Activated CD8-positive, alpha-beta T cell treated with anti-CD3 and anti-CD28 coated beads for 36 hours (primary cell): ENCODE data around the gene UGT1A7. TPM values are rescaled to one million over a fixed set of nuclear protein-coding genes. Genes with fewer than 3 reads are reported as not detected.
"Not testable (repeated sequence)": the region's sequence is repeated elsewhere in the genome, so short reads cannot be mapped to it uniquely, and the experiment has no call there.

Experiments used
- ATAC-seq: fragments of 200-7000 bp; cut with Tn5 transposase; one replicate; pipeline ENCODE4 v1.10.0; 2021; ENCODE audit warnings: mild to moderate bottlenecking, moderate library complexity
- CTCF ChIA-PET: fragments of 350-600 bp; sonication (Branson Sonifier 250); formaldehyde crosslinking; loops from one replicate; lab custom pipeline; 2021; ENCODE audit warnings: antibody characterized with exemption; lab: Charles Lee
- POLR2A ChIA-PET: fragments of 350-600 bp; sonication (Branson Sonifier 250); formaldehyde crosslinking; loops from one replicate; lab custom pipeline; 2021; ENCODE audit warnings: antibody characterized with exemption; lab: Charles Lee
- DNase-seq: peaks from one replicate; pipeline ENCODE4 v3.0.0-alpha.2; 2020
- H3K27ac Mint-ChIP-seq: one replicate; pipeline ENCODE4 v1.8.0; 2021; ENCODE audit warnings: mild to moderate bottlenecking, mixed read lengths
- H3K27me3 Mint-ChIP-seq: one replicate; pipeline ENCODE4 v1.8.0; 2021; ENCODE audit warnings: mixed read lengths
- H3K36me3 Mint-ChIP-seq: one replicate; pipeline ENCODE4 v1.8.0; 2021; ENCODE audit warnings: low read depth, mixed read lengths
- H3K4me1 Mint-ChIP-seq: one replicate; pipeline ENCODE4 v1.8.0; 2021; ENCODE audit warnings: low read depth, mixed read lengths
- H3K4me3 Mint-ChIP-seq: one replicate; pipeline ENCODE4 v1.8.0; 2021; ENCODE audit warnings: mild to moderate bottlenecking, moderate library complexity, mixed read lengths
- H3K9me3 Mint-ChIP-seq: one replicate; pipeline ENCODE4 v1.8.0; 2021; ENCODE audit warnings: mixed read lengths
- intact Hi-C: fragments of 100-400 bp; cut with micrococcal nuclease; formaldehyde crosslinking; loops from one replicate; pipeline ENCODE4 v1.10.0; 2022
- total RNA-seq, 2 experiments: library from RNA; stranded (reverse); gene quantifications; one replicate each; pipeline ENCODE4 v1.2.3, GENCODE V29; 2021
- TF ChIP-seq, protein P1 (sequence below): fragments of 200-600 bp; IDR thresholded peaks from one replicate; pipeline ENCODE4 v1.8.0; 2022; ENCODE audit warnings: antibody characterized with exemption, mild to moderate bottlenecking

UGT1A7 gene
- total RNA-seq, 2 experiments from 2014 or later: not detected

DNA sequence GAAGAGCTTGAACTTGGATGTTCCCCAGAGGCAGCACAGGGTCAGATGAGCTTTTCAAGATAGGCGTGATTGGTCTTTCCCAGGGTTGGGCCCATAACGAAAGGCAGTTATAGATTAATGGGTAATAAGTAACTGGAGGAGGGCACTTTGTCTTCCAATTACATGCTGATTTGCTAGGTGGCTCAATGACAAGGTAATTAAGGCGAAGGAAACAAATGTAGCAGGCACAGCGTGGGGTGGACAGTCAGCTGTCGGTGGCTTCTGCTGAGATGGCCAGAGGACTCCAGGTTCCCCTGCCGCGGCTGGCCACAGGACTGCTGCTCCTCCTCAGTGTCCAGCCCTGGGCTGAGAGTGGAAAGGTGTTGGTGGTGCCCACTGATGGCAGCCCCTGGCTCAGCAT, 36.9 kb downstream of the UGT1A7 start, which contains the start of gene UGT1A4:
Gene UGT1A4 (plus strand): TSS at position 185 of the 400 bp plus-strand sequence. CDS start 85 bp downstream, at position 270.
- peaks cover 16% of the 10 kb centered on the region for H3K27me3 Mint-ChIP-seq
- H3K4me1 Mint-ChIP-seq: peaks cover 6% of the 10 kb centered on the region
- intact Hi-C loops: no loop called here

DNA sequence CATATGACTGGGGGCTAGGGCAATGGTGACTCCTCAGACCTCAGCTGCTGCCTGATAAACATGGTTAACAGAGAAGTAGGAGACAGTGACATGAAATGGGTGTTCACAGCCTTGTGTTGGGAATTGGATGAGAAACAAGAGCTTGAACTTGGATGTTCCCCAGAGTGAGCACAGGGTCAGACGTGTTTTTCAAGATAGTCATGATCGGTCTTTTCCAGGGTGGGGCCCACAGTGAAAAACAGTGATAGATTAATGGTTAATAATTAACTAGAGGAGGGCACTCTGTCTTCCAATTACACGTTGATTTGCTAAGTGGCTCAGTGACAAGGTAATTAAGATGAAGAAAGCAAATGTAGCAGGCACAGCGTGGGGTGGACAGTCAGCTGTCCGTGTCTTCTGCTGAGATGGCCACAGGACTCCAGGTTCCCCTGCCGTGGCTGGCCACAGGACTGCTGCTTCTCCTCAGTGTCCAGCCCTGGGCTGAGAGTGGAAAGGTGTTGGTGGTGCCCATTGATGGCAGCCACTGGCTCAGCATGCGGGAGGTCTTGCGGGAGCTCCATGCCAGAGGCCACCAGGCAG, 47.1 kb downstream of the UGT1A7 start, which contains the start of gene UGT1A3:
Gene UGT1A3 (plus strand): TSS at position 320 of the 579 bp plus-strand sequence. CDS start 85 bp downstream, at position 405.
- ChIA-PET POLR2A (no interaction called here), CTCF (no interaction called here)
- H3K9me3 Mint-ChIP-seq: no peaks in the 10 kb centered on the region
- intact Hi-C loops: no loop called here
- TF ChIP-seq, protein P1, sequence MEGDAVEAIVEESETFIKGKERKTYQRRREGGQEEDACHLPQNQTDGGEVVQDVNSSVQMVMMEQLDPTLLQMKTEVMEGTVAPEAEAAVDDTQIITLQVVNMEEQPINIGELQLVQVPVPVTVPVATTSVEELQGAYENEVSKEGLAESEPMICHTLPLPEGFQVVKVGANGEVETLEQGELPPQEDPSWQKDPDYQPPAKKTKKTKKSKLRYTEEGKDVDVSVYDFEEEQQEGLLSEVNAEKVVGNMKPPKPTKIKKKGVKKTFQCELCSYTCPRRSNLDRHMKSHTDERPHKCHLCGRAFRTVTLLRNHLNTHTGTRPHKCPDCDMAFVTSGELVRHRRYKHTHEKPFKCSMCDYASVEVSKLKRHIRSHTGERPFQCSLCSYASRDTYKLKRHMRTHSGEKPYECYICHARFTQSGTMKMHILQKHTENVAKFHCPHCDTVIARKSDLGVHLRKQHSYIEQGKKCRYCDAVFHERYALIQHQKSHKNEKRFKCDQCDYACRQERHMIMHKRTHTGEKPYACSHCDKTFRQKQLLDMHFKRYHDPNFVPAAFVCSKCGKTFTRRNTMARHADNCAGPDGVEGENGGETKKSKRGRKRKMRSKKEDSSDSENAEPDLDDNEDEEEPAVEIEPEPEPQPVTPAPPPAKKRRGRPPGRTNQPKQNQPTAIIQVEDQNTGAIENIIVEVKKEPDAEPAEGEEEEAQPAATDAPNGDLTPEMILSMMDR: no peak
- ATAC-seq (no peak), DNase-seq (no peak)
- H3K27me3 Mint-ChIP-seq: peaks cover 4% of the 10 kb centered on the region
- H3K4me3 Mint-ChIP-seq: no peak within 1 kb of the TSS
- no peaks in the 10 kb centered on the region for H3K36me3 Mint-ChIP-seq
- no peak within 1 kb of the TSS for H3K27ac Mint-ChIP-seq
- no peaks in the 10 kb centered on the region for H3K4me1 Mint-ChIP-seq

More for the DNA sequence above, 36.9 kb downstream of the UGT1A7 start, which contains the start of gene UGT1A4:
- ATAC-seq (no peak), DNase-seq (no peak)
- ChIA-PET CTCF (no interaction called here), POLR2A (no interaction called here)
- H3K4me3 Mint-ChIP-seq: no peak within 1 kb of the TSS
- no peaks in the 10 kb centered on the region for H3K36me3 Mint-ChIP-seq
- H3K27ac Mint-ChIP-seq: no peak within 1 kb of the TSS
- H3K9me3 Mint-ChIP-seq: no peaks in the 10 kb centered on the region
- TF ChIP-seq, protein P1: no peak

DNA sequence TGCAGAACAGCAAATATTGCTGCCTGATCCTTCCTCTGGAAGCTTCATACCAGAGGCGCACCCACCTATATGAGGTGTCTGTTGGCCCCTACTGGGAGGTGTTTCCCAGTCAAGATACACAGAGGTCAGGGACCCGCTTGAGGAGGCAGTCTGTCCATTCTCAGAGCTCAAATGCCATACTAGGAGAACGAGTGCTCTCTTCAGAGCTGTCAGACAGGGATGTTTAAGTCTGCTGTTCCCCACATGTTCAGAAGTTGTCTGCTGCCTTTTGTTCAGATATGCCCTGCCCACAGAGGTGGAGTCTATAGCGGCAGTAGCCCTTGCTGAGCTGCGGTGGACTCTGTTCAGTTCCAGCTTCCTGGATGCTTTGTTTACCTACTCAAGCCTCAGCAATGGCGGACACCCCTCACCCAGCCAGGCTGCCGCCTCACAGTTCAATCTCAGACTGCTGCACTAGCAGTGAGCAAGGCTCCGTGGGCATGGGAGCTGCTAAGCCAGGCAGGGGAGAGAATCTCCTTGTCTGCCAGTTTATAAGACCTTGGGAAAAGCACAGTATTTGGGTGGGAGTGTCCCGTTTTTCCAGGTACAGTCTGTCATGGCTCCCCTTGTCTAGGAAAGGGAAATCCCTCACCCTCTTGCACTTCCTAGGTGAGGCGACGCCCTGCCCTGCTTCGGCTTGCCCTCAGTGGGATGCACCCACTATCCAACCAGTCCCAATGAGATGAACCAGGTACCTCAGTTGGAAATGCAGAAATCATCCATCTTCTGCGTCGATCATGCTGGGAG, 55.4 kb downstream of the UGT1A7 start:
- ATAC-seq, H3K4me1 Mint-ChIP-seq, DNase-seq, CTCF ChIA-PET, H3K36me3 Mint-ChIP-seq, H3K9me3 Mint-ChIP-seq, intact Hi-C loops, H3K27ac Mint-ChIP-seq, POLR2A ChIA-PET, H3K4me3 Mint-ChIP-seq: not testable (repeated sequence)
- peaks cover 26% of the 10 kb centered on the region for H3K27me3 Mint-ChIP-seq

DNA sequence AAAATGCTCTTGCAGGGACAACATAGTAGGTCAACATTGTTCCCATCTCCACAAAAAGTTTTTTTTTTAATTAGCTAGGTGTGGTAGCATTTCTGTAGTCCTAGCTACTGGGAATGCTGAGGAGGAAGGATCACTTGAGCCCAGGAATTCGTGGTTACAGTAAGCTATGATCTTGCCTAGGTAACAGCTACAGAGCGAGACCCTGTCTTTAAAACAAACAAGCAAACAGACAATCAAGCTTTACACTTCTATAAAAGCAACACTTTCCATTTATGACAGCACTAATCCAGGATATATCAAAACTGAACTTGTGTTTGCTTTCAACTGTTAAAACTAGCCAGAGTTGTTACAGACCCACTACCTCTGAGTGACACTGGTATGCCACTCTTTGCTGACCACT, 59.2 kb downstream of the UGT1A7 start:
- ATAC-seq (no peak), DNase-seq (no peak)
- no peak overlapping the region for H3K4me3 Mint-ChIP-seq
- intact Hi-C loops: no loop called here
- no peaks in the 10 kb centered on the region for H3K9me3 Mint-ChIP-seq
- CTCF ChIA-PET: no interaction called here
- peaks cover 19% of the 10 kb centered on the region for H3K27me3 Mint-ChIP-seq
- TF ChIP-seq, protein P1: no peak
- H3K27ac Mint-ChIP-seq: no peak overlapping the region
- H3K36me3 Mint-ChIP-seq: no peaks in the 10 kb centered on the region
- no peaks in the 10 kb centered on the region for H3K4me1 Mint-ChIP-seq
- POLR2A ChIA-PET: no interaction called here

DNA sequence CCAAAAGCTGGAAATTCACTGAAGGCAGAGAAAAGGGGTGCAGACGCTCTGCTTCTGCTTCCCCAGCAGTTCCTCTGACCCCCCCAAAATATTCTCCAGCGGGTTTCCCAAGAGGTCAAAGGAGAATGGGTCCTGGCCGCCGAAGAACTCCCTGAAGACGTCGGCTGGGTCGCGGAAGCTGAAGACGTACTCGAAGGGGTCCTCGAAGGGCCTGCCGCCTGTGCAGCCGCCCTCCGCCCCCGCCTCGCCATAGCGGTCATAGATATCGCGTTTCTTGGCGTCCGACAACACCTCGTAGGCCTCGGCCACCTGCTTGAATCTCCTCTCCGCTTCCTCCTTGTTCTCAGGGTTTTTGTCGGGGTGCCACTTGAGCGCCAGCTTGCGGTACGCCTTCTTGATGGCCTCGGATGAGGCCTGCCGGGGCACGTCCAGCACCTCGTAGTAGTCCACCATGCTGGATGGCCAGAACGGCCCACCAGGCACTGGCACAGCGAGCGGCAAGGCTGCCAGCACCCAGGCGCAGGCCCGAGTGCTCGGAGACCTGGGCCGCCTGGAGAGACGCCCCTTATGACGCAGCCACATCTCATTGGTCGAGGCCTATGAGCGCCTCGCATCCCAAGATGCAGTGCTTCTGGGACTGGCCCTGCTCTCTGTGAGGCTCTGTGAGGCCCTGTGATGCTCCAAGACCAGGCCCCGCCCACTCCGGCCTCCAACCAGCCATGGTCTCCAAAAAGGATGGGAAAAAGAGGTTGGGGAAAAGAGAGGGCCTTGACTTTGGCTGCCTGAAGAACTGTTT, 62.0 kb downstream of the UGT1A7 start:
- no peak for ATAC-seq
- H3K9me3 Mint-ChIP-seq: no peaks in the 10 kb centered on the region
- no peak overlapping the region for H3K4me3 Mint-ChIP-seq
- ChIA-PET POLR2A (no interaction called here), CTCF (no interaction called here)
- no peaks in the 10 kb centered on the region for H3K4me1 Mint-ChIP-seq
- peaks cover 24% of the 10 kb centered on the region for H3K27me3 Mint-ChIP-seq
- TF ChIP-seq, protein P1: no peak
- H3K36me3 Mint-ChIP-seq: no peaks in the 10 kb centered on the region
- DNase-seq: no peak
- intact Hi-C loops: no loop called here
- no peak overlapping the region for H3K27ac Mint-ChIP-seq
